Ovary (tissue), 9 donors: Measurements from ENCODE around the gene RBBP4. TPM values are rescaled to one million over a fixed set of nuclear protein-coding genes. Genes with fewer than 3 reads are reported as not detected.

ENCODE experiments used
- DNase-seq, 5 donors: peaks; one replicate each; pipeline ENCODE4 v3.0.0-alpha.2; 2019 to 2020
- H3K27ac ChIP-seq, 2 donors: fragments of 200-600 bp; one replicate each; pipeline versions ENCODE4 v1.5.1 to v1.8.0; 2019 to 2022
- H3K27me3 ChIP-seq: fragments of 200-600 bp; one replicate; pipeline ENCODE4 v1.8.0; 2022
- H3K36me3 ChIP-seq: fragments of 200-600 bp; sonication (generic); one replicate; pipeline ENCODE4 v1.5.1; 2019
- H3K4me1 ChIP-seq: one replicate; pipeline ENCODE4 v1.8.1; 2013; ENCODE audit warnings: mild to moderate bottlenecking, moderate library complexity; ENCODE audit not compliant: insufficient read depth
- H3K4me3 ChIP-seq: fragments of 200-600 bp; sonication (generic); one replicate; pipeline ENCODE4 v1.5.1; 2017
- H3K9me3 ChIP-seq, 2 donors: fragments of 200-600 bp in 1 of 2; sonication (generic) in 1 of 2; one replicate each; pipeline versions ENCODE4 v1.5.1 to v1.8.1; 2013 to 2019; ENCODE audit warnings: mild to moderate bottlenecking in 1 of 2, moderate library complexity in 1 of 2
- CTCF ChIP-seq, 3 donors: fragments of 450-650 bp in 2 of 3; fragments of 200-600 bp in 1 of 3; IDR thresholded peaks; one replicate each; pipeline versions ENCODE4 v1.5.1 to v1.8.0; 2016 to 2022; ENCODE audit warnings: antibody characterized with exemption in 3 of 3, mild to moderate bottlenecking in 1 of 3
- EP300 ChIP-seq: sonication (generic); formaldehyde crosslinking; IDR thresholded peaks from one replicate; pipeline ENCODE4 v1.6.1; 2017; ENCODE audit warnings: antibody characterized with exemption
- POLR2A ChIP-seq: fragments of 450-650 bp; IDR thresholded peaks from one replicate; pipeline ENCODE4 v1.6.1; 2017; ENCODE audit warnings: antibody characterized with exemption, mild to moderate bottlenecking, moderate library complexity
- WGBS, 3 donors: extraction: QIAGEN DNeasy Blood & Tissue Kit in 1 of 3; methylation state at CpG; one replicate each; pipeline versions ENCODE4 v1.1.5 to v1.1.7; 2013 to 2017; 5-methylcytosine and 5-hydroxymethylcytosine counted together
- intact Hi-C, 4 donors: fragments of 100-400 bp; cut with DNase I; formaldehyde crosslinking; loops; one replicate each; pipeline versions ENCODE4 v1.11.0 to v1.15.1; 2022 to 2023
- polyA plus RNA-seq, 2 donors: library from polyadenylated mRNA; stranded (reverse); fragments of 200-250 nt in 1 of 2; fragments of 350-450 nt in 1 of 2; fragmentation: Illumina TruSeq in 1 of 2; extraction: RNeasy Lipid Tissue Mini Kit (QIAGEN cat#74804) in 1 of 2; gene quantifications; one replicate each; pipeline ENCODE4 v1.2.3, GENCODE V29; 2013 to 2014
- total RNA-seq, 7 donors: library from RNA; depleted of rRNA in 2 of 7; stranded (reverse); fragments of >200 nt in 2 of 7; fragmentation: NEBNext Ultra II Directional in 3 of 7; extraction: Animal tissue kit (Norgen Biotek cat#: 25700) in 3 of 7; gene quantifications; one replicate each; pipeline versions ENCODE4 v1.1.0 to v1.2.4, GENCODE V29; 2016 to 2023
- donor health status: DM: no; HTN: no; CAD: no; lungs with moderate emphysema.
- donor health status: DM: no; HTN: no; CAD: no.
- donor health status: Bipolar disorder and iron deficiency.
- donor health status: DM: yes; HTN: yes; CAD: no.
- donor health status: DM: no; HTN: no; CAD: no.
- donor health status: DM: yes; HTN: yes; CAD: no.

Gene RBBP4
- total and polyA plus RNA-seq, 9 donors: 78.2 to 223 (median 165) TPM

GRCh38 chr1:32701421-32701911 is 50.5 kb downstream of the RBBP4 start:
- DNase-seq: peak in 3 of 5 donors; percentile 32 to 60 (median 46)
- no peaks in the 10 kb centered on the region for H3K27me3 ChIP-seq
- intact Hi-C loops: loop anchor here in 1 of 4 donors (10.0 kb wide), 1 partner anchor 47 kb away; the partner anchor contains the start of genes RBBP4 and ZBTB8OS
- no peaks in the 10 kb centered on the region for H3K9me3 ChIP-seq
- no peak overlapping the region for H3K4me3 ChIP-seq
- peaks cover 14% of the 10 kb centered on the region for H3K4me1 ChIP-seq
- H3K36me3 ChIP-seq: no peaks in the 10 kb centered on the region
- 26 to 35% (median 32%) methylated on average over 6 of the region's 6 CpGs for WGBS, 3 donors
- TF ChIP-seq EP300: no peak
- H3K27ac ChIP-seq: peak overlapping the region; percentile 61 to 86

- DNase-seq: peak in 4 of 5 donors; percentile 47 to 62 (median 56)
- intact Hi-C loops: loop anchor here in 1 of 4 donors (10.0 kb wide), 1 partner anchor 47 kb away; the partner anchor contains the start of genes RBBP4 and ZBTB8OS
- H3K4me1 ChIP-seq: peaks cover 14% of the 10 kb centered on the region
Observed at GRCh38 chr1:32701951-32702598, 51.1 kb downstream of the RBBP4 start.

GRCh38 chr1:32702599-32703478 is 51.8 kb downstream of the RBBP4 start, which contains the start of gene SYNC:
TSS of gene SYNC (minus strand) at chr1:32702770. CDS start at chr1:32702660, 110 bp downstream.
- Histone ChIP-seq H3K36me3 (no peaks in the 10 kb centered on the region), H3K9me3 (no peaks in the 10 kb centered on the region), H3K4me1 (peaks cover 14% of the 10 kb centered on the region), H3K27me3 (no peaks in the 10 kb centered on the region), H3K27ac (peak within 1 kb of the TSS; percentile 61 to 86), H3K4me3 (peak within 1 kb of the TSS; percentile 39)
- TF ChIP-seq POLR2A (no peak), CTCF (IDR thresholded peaks at IDR 0.05) (no peak), EP300 (no peak)
- intact Hi-C loops: loop anchor here in 1 of 4 donors (10.0 kb wide), 1 partner anchor 48 kb away; the partner anchor contains the start of genes RBBP4 and ZBTB8OS
- peak; percentile 64 to 80 (median 73) for DNase-seq
- WGBS, 3 donors: 0 to 1% (median 1%) methylated on average over 34 to 69 of the region's 70 CpGs

More at GRCh38 chr1:32701951-32702598, 51.1 kb downstream of the RBBP4 start:
- Histone ChIP-seq H3K9me3 (no peaks in the 10 kb centered on the region), H3K27me3 (no peaks in the 10 kb centered on the region), H3K4me3 (peak overlapping the region; percentile 39), H3K27ac (peak overlapping the region; percentile 61 to 86), H3K36me3 (no peaks in the 10 kb centered on the region)
- 4 to 6% (median 4%) methylated on average over 15 to 27 of the region's 27 CpGs for WGBS, 3 donors
- TF ChIP-seq CTCF (IDR thresholded peaks at IDR 0.05): no peak
- no peak for TF ChIP-seq POLR2A
- no peak for TF ChIP-seq EP300

- no peaks in the 10 kb centered on the region for H3K36me3 ChIP-seq
- peak overlapping the region; percentile 61 to 86 for H3K27ac ChIP-seq
- intact Hi-C loops: loop anchor here in 1 of 4 donors (10.0 kb wide), 1 partner anchor 49 kb away; the partner anchor contains the start of genes RBBP4 and ZBTB8OS
- 24 to 35% (median 30%) methylated on average over 18 of the region's 18 CpGs for WGBS, 3 donors
- H3K27me3 ChIP-seq: no peaks in the 10 kb centered on the region
- H3K9me3 ChIP-seq: no peaks in the 10 kb centered on the region
- peak overlapping the region; percentile 39 for H3K4me3 ChIP-seq
- DNase-seq: peak; percentile 44 to 75 (median 60)
- no peak for TF ChIP-seq POLR2A
- no peak for TF ChIP-seq CTCF (IDR thresholded peaks at IDR 0.05)
- TF ChIP-seq EP300: no peak
- H3K4me1 ChIP-seq: peaks cover 14% of the 10 kb centered on the region
Observed at GRCh38 chr1:32703479-32704291, 52.7 kb downstream of the RBBP4 start.
